GM12878 (cell line): ENCODE measurements around the gene TRAPPC12. TPM values are rescaled to one million over a fixed set of nuclear protein-coding genes. Genes with fewer than 3 reads are reported as not detected.

ENCODE experiments used
- ATAC-seq: fragments of 200-7000 bp; cut with Tn5 transposase; 3 replicates; pipeline ENCODE4 v1.9.1; 2020; ENCODE audit warnings: mild to moderate bottlenecking, moderate library complexity
- BruUV-seq: library from RNA; stranded (reverse); fragments of 400-500 nt; replicated peaks from 2 replicates; lab custom pipeline; 2021; lab: Mats Ljungman, UMichigan
- CTCF ChIA-PET: fragments of 300-600 bp; sonication (Branson Sonifier 250); formaldehyde crosslinking; extraction: SDS; loops from one replicate; lab custom pipeline; 2021; ENCODE audit warnings: inconsistent platforms; lab: Yijun Ruan, JAX
- POLR2A ChIA-PET: fragments of 350-600 bp; formaldehyde crosslinking; extraction: SDS; loops from one replicate; lab custom pipeline; 2021; ENCODE audit warnings: inconsistent platforms; lab: Charles Lee
- RAD21 ChIA-PET: fragments of 300-600 bp; sonication (Branson Sonifier 250); formaldehyde crosslinking; loops from one replicate; lab custom pipeline; 2023; ENCODE audit warnings: antibody characterized with exemption; ENCODE audit not compliant: unreplicated experiment; lab: Charles Lee
- SMC1A ChIA-PET: fragments of 300-600 bp; sonication (Branson Sonifier 250); formaldehyde crosslinking; loops from one replicate; lab custom pipeline; 2023; ENCODE audit not compliant: unreplicated experiment, uncharacterized antibody; lab: Charles Lee
- DNase-seq: peaks from one replicate; pipeline ENCODE4 v3.0.0-alpha.2; 2011; ENCODE audit warnings: low read depth, low spot score
- FAIRE-seq: peaks from 3 replicates; lab custom pipeline; 2011; peaks lifted over from hg19 to GRCh38; lab: Jason Lieb, UNC
- H2AFZ ChIP-seq: 2 replicates; pipeline ENCODE4 v1.6.0; 2011; ENCODE audit warnings: low read depth, low read length, control low read depth; ENCODE audit not compliant: control insufficient read depth
- H3K27ac ChIP-seq: 2 replicates; pipeline ENCODE4 v1.5.1; 2011; ENCODE audit warnings: control low read depth; ENCODE audit not compliant: control insufficient read depth, insufficient read depth
- H3K27me3 ChIP-seq, 2 experiments: replicated peaks in 1 of 2; 2 replicates each; pipeline versions ENCODE4 v1.6.0 to v1.6.1; 2011; ENCODE audit warnings: low read length in 1 of 2; ENCODE audit not compliant: control insufficient read depth in 2 of 2, insufficient read depth in 2 of 2
- H3K36me3 ChIP-seq, 2 experiments: 2 replicates each; pipeline ENCODE4 v1.5.1; 2011; ENCODE audit warnings: low read length in 1 of 2; ENCODE audit not compliant: control insufficient read depth in 2 of 2, insufficient read depth in 2 of 2
- H3K4me1 ChIP-seq: 2 replicates; pipeline ENCODE4 v1.6.1; 2011; ENCODE audit warnings: mild to moderate bottlenecking, low read length, moderate library complexity, mixed read lengths; ENCODE audit not compliant: control insufficient read depth, insufficient read depth
- H3K4me2 ChIP-seq: 2 replicates; pipeline ENCODE4 v1.6.0; 2011; ENCODE audit warnings: control low read depth; ENCODE audit not compliant: control insufficient read depth, insufficient read depth
- H3K4me3 ChIP-seq: fragments of 200-600 bp; sonication (generic); 2 replicates; pipeline ENCODE4 v1.5.1; 2016
- H3K79me2 ChIP-seq: 2 replicates; pipeline ENCODE4 v1.6.0; 2011; ENCODE audit warnings: low read length; ENCODE audit not compliant: control insufficient read depth, insufficient read depth
- H3K9ac ChIP-seq: 2 replicates; pipeline ENCODE4 v1.8.0; 2011; ENCODE audit warnings: low read length, control low read depth, mixed read lengths; ENCODE audit not compliant: control insufficient read depth, insufficient read depth
- H3K9me3 ChIP-seq: replicated peaks from 3 replicates; pipeline ENCODE4 v1.5.1; 2011; ENCODE audit warnings: mild to moderate bottlenecking, low read length; ENCODE audit not compliant: control insufficient read depth, insufficient read depth
- H4K20me1 ChIP-seq: 2 replicates; pipeline ENCODE4 v1.6.0; 2011; ENCODE audit not compliant: control insufficient read depth, insufficient read depth
- BHLHE40 ChIP-seq, 2 experiments: fragments of 450-650 bp in 1 of 2; IDR thresholded peaks; 2 replicates each; pipeline ENCODE4 v1.6.1; 2011 to 2017; ENCODE audit warnings: low read depth in 2 of 2, borderline replicate concordance in 1 of 2, improper control_type of control experiment in 1 of 2, low read length in 1 of 2, mild to moderate bottlenecking in 1 of 2
- CREB1 ChIP-seq: IDR thresholded peaks from 2 replicates; pipeline ENCODE4 v1.6.1; 2012; ENCODE audit warnings: low read depth, mild to moderate bottlenecking, inconsistent platforms
- FOXM1 ChIP-seq: IDR thresholded peaks from 2 replicates; pipeline ENCODE4 v1.6.1; 2012; ENCODE audit warnings: low read depth, mild to moderate bottlenecking, inconsistent platforms, low read length, moderate library complexity
- KLF5 ChIP-seq: fragments of 450-650 bp; IDR thresholded peaks from 2 replicates; pipeline ENCODE4 v1.6.1; 2014; ENCODE audit warnings: mild to moderate bottlenecking; ENCODE audit not compliant: partially characterized antibody
- NFIC ChIP-seq: IDR thresholded peaks from 2 replicates; pipeline ENCODE4 v1.6.1; 2012; ENCODE audit warnings: low read depth, mild to moderate bottlenecking, inconsistent platforms, low read length, moderate library complexity
- NR2C2 ChIP-seq: IDR thresholded peaks from 2 replicates; pipeline ENCODE4 v1.6.1; 2011; ENCODE audit warnings: borderline replicate concordance, low read depth; ENCODE audit not compliant: control insufficient read depth, insufficient read length
- PKNOX1 ChIP-seq: fragments of 450-650 bp; IDR thresholded peaks from 2 replicates; pipeline ENCODE4 v1.6.1; 2016; ENCODE audit warnings: mild to moderate bottlenecking
- RUNX3 ChIP-seq: IDR thresholded peaks from 2 replicates; pipeline ENCODE4 v1.6.1; 2012; ENCODE audit warnings: low read length, inconsistent platforms
- ZBED1 ChIP-seq: IDR thresholded peaks from 2 replicates; pipeline ENCODE4 v1.6.1; 2016; ENCODE audit warnings: borderline replicate concordance
- WGBS: methylation state at CpG from one replicate; pipeline ENCODE4 v1.1.6; 2016; ENCODE audit warnings: low lambda C conversion rate; ENCODE audit not compliant: insufficient replicate concordance, insufficient coverage; ENCODE audit errors: missing lambda C conversion rate; 5-methylcytosine and 5-hydroxymethylcytosine counted together
- in situ Hi-C: fragments of 300-500 bp; cut with MboI; formaldehyde crosslinking; loops from 9 replicates; pipeline ENCODE4 v1.14.3; 2018; ENCODE audit warnings: mixed read lengths
- intact Hi-C: fragments of 100-400 bp; cut with micrococcal nuclease; formaldehyde crosslinking; loops from one replicate; pipeline ENCODE4 v1.14.2; 2022; ENCODE audit not compliant: unreplicated experiment
- polyA plus RNA-seq, 11 experiments: library from polyadenylated mRNA; depleted of rRNA in 4 of 11; unstranded in 6 of 11; stranded (reverse) in 5 of 11; fragments of >200 nt; fragmentation: Nextera tagmentation in 4 of 11; fragmentation: Illumina TruSeq in 1 of 11; extraction: Ambion mirVana in 4 of 11; extraction: Trizol in 1 of 11; gene quantifications; 1 replicate in 1 of 11; 2 replicates in 10 of 11; pipeline versions ENCODE4 v1.2.1 to v1.2.3, GENCODE V29; 2011 to 2016; ENCODE audit warnings: inconsistent platforms in 2 of 11, missing spikeins in 2 of 11, low read depth in 1 of 11
- total RNA-seq, 4 experiments: library from RNA; depleted of rRNA in 3 of 4; stranded (reverse); fragments of >200 nt in 3 of 4; fragmentation: Illumina TruSeq in 1 of 4; extraction: Trizol in 1 of 4; gene quantifications; 2 replicates each; pipeline versions ENCODE4 v1.2.1 to v1.2.3, GENCODE V29; 2013 to 2021
- TF ChIP-seq, protein P1 (sequence below): IDR thresholded peaks from 2 replicates; pipeline ENCODE4 v1.6.1; 2011; ENCODE audit warnings: borderline replicate concordance, low read depth, mild to moderate bottlenecking, moderate library complexity, mixed read lengths, low read length; ENCODE audit not compliant: insufficient read depth; ENCODE audit errors: extremely low read length
- TF ChIP-seq, protein P2 (sequence below): IDR thresholded peaks from 2 replicates; pipeline ENCODE4 v1.6.1; 2012; ENCODE audit warnings: improper control_type of control experiment, low read depth, low read length; ENCODE audit not compliant: insufficient replicate concordance
- TF ChIP-seq, protein P3 (sequence below): fragments of 450-650 bp; IDR thresholded peaks from 2 replicates; pipeline ENCODE4 v1.6.1; 2017; ENCODE audit warnings: mild to moderate bottlenecking

Gene TRAPPC12
- total and polyA plus RNA-seq, 10 of the 15 experiments (the other 5 are each of a cell fraction or from before 2014, with no cell fraction given), result 8.6 to 77.1 (median 37.4) TPM

GRCh38 chr2:3441465-3441864, 62.0 kb downstream of the TRAPPC12 start (continued):
- TF ChIP-seq PKNOX1 (no peak), BHLHE40 (IDR thresholded peaks at IDR 0.05; ENCODE audit: borderline replicate concordance in 1 of 2, low read depth in 2 of 2, low read length in 1 of 2) (no peak), KLF5 (no peak)
- TF ChIP-seq, protein P1, sequence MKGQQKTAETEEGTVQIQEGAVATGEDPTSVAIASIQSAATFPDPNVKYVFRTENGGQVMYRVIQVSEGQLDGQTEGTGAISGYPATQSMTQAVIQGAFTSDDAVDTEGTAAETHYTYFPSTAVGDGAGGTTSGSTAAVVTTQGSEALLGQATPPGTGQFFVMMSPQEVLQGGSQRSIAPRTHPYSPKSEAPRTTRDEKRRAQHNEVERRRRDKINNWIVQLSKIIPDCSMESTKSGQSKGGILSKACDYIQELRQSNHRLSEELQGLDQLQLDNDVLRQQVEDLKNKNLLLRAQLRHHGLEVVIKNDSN, result no peak

- Histone ChIP-seq H3K36me3 (peaks cover 12 to 28% of the 10 kb centered on the region in 2 experiments), H4K20me1 (no peaks in the 10 kb centered on the region), H2AFZ (no peak overlapping the region), H3K27ac (no peak overlapping the region), H3K9ac (no peak overlapping the region), H3K4me3 (no peak overlapping the region), H3K79me2 (no peaks in the 10 kb centered on the region), H3K4me1 (no peaks in the 10 kb centered on the region), H3K9me3 (no peaks in the 10 kb centered on the region; the same call in 2 of the 3 replicates), H3K27me3 (no peaks in the 10 kb centered on the region), H3K4me2 (no peak overlapping the region)
- ChIA-PET CTCF (interaction anchor here (1.0 to 5.4 kb wide), 4 partner anchors 19 to 209 kb away, joined by 3 to 46 read pairs (median 16); no protein-coding TSS in a partner anchor), RAD21 (interaction anchor here (1.2 to 2.7 kb wide), 2 partner anchors 19 kb away, joined by 4 to 10 read pairs; no protein-coding TSS in a partner anchor), SMC1A (interaction anchor here (0.9 to 1.9 kb wide), 7 partner anchors 14 to 47 kb away, joined by 3 to 8 read pairs (median 4); no protein-coding TSS in a partner anchor), POLR2A (interaction anchor here (0.8 kb wide), 1 partner anchor 20 kb away, joined by 3 read pairs; no protein-coding TSS in a partner anchor)
- WGBS, result 5% methylated on average over 6 of the region's 6 CpGs
- DNase-seq, result peak; percentile 5
- in situ Hi-C loops, result no loop called here
- FAIRE-seq, result peak; percentile 41
- peak; percentile 77 for ATAC-seq
- no TSS peak for BruUV-seq
- intact Hi-C loops, result no loop called here
- TF ChIP-seq ZBED1 (0 out of 2 replicates have a peak, but pooled peaks have one; percentile 31), NFIC (peak; percentile 39; the same call in 1 of the 2 replicates), RUNX3 (peak; percentile 82), FOXM1 (peak; percentile 28; the same call in 1 of the 2 replicates), NR2C2 (no peak), CREB1 (peak; percentile 77)
- TF ChIP-seq, protein P2, sequence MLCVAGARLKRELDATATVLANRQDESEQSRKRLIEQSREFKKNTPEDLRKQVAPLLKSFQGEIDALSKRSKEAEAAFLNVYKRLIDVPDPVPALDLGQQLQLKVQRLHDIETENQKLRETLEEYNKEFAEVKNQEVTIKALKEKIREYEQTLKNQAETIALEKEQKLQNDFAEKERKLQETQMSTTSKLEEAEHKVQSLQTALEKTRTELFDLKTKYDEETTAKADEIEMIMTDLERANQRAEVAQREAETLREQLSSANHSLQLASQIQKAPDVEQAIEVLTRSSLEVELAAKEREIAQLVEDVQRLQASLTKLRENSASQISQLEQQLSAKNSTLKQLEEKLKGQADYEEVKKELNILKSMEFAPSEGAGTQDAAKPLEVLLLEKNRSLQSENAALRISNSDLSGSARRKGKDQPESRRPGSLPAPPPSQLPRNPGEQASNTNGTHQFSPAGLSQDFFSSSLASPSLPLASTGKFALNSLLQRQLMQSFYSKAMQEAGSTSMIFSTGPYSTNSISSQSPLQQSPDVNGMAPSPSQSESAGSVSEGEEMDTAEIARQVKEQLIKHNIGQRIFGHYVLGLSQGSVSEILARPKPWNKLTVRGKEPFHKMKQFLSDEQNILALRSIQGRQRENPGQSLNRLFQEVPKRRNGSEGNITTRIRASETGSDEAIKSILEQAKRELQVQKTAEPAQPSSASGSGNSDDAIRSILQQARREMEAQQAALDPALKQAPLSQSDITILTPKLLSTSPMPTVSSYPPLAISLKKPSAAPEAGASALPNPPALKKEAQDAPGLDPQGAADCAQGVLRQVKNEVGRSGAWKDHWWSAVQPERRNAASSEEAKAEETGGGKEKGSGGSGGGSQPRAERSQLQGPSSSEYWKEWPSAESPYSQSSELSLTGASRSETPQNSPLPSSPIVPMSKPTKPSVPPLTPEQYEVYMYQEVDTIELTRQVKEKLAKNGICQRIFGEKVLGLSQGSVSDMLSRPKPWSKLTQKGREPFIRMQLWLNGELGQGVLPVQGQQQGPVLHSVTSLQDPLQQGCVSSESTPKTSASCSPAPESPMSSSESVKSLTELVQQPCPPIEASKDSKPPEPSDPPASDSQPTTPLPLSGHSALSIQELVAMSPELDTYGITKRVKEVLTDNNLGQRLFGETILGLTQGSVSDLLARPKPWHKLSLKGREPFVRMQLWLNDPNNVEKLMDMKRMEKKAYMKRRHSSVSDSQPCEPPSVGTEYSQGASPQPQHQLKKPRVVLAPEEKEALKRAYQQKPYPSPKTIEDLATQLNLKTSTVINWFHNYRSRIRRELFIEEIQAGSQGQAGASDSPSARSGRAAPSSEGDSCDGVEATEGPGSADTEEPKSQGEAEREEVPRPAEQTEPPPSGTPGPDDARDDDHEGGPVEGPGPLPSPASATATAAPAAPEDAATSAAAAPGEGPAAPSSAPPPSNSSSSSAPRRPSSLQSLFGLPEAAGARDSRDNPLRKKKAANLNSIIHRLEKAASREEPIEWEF, result no peak
- TF ChIP-seq, protein P3, sequence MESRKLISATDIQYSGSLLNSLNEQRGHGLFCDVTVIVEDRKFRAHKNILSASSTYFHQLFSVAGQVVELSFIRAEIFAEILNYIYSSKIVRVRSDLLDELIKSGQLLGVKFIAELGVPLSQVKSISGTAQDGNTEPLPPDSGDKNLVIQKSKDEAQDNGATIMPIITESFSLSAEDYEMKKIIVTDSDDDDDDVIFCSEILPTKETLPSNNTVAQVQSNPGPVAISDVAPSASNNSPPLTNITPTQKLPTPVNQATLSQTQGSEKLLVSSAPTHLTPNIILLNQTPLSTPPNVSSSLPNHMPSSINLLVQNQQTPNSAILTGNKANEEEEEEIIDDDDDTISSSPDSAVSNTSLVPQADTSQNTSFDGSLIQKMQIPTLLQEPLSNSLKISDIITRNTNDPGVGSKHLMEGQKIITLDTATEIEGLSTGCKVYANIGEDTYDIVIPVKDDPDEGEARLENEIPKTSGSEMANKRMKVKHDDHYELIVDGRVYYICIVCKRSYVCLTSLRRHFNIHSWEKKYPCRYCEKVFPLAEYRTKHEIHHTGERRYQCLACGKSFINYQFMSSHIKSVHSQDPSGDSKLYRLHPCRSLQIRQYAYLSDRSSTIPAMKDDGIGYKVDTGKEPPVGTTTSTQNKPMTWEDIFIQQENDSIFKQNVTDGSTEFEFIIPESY, result no peak
Observed at GRCh38 chr2:3442185-3442584, 62.7 kb downstream of the TRAPPC12 start.
